Thoracic aorta (tissue), 2 donors: ENCODE data around the gene SLC39A10. TPM values are rescaled to one million over a fixed set of nuclear protein-coding genes. Genes with fewer than 3 reads are reported as not detected.
"Not testable (repeated sequence)": the region's sequence is repeated elsewhere in the genome, so short reads cannot be mapped to it uniquely, and the experiment has no call there.

Source experiments
- ATAC-seq: fragments of 150-250 bp; one replicate; pipeline ENCODE4 v1.8.0; 2017; ENCODE audit warnings: low read depth; ENCODE audit not compliant: insufficient number of reproducible peaks, low FRiP score
- DNase-seq: peaks from one replicate; pipeline ENCODE4 v3.0.0-alpha.2; 2020; ENCODE audit warnings: low spot score
- H3K27ac ChIP-seq, 2 donors: fragments of 200-600 bp; sonication (generic); 1 replicate in 1 of 2; 2 replicates in 1 of 2; pipeline ENCODE4 v1.5.1; 2016; ENCODE audit warnings: mild to moderate bottlenecking in 2 of 2, moderate library complexity in 2 of 2
- H3K27me3 ChIP-seq: fragments of 200-600 bp; sonication (generic); replicated peaks from 2 replicates; pipeline ENCODE4 v1.6.0; 2016; ENCODE audit warnings: mild to moderate bottlenecking; ENCODE audit not compliant: insufficient read depth
- H3K36me3 ChIP-seq: fragments of 200-600 bp; sonication (generic); one replicate; pipeline ENCODE4 v1.5.1; 2016
- H3K4me1 ChIP-seq, 2 donors: fragments of 200-600 bp; sonication (generic); 1 replicate in 1 of 2; 2 replicates in 1 of 2; pipeline versions ENCODE4 v1.5.1 to v1.6.0; 2016; ENCODE audit warnings: low read depth in 2 of 2, mild to moderate bottlenecking in 1 of 2; ENCODE audit not compliant: control insufficient read depth in 1 of 2
- H3K4me3 ChIP-seq: fragments of 200-600 bp; sonication (generic); 2 replicates; pipeline ENCODE4 v1.5.1; 2016; ENCODE audit warnings: mild to moderate bottlenecking
- H3K9me3 ChIP-seq: fragments of 200-600 bp; sonication (generic); 2 replicates; pipeline ENCODE4 v1.5.1; 2016
- total RNA-seq, 2 donors: library from RNA; depleted of rRNA; stranded (reverse); fragments of >200 nt; gene quantifications; one replicate each; pipeline versions ENCODE4 v1.1.0 to v1.2.3, GENCODE V29; 2016
- TF ChIP-seq, protein P1 (sequence below): fragments of 200-600 bp; sonication (generic); IDR thresholded peaks from one replicate; pipeline ENCODE4 v1.5.1; 2019; ENCODE audit warnings: antibody characterized with exemption

SLC39A10 gene
- total RNA-seq, 2 donors from 2014 or later, result 12.5 to 13.1 TPM

DNA sequence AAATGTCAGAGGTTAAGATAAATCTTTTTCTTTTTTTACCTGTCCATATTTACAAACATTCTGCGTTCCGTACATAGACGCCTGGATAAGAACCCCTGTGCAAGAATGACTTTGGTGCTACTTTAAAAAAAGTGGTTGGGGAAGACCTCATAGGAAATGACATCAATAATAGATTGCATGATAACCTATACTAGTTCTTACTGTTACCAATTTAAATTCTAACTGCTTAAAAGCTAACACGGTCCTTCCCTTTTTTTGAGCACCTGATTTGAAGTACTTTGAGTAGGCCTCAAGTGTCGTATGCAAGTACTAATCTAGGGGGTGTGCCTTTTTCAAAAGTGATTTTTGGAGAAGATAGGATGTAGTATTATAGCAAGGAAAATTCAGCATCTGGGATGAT is 2.1 kb downstream of the SLC39A10 start:
- Histone ChIP-seq H3K4me1 (peaks cover 16 to 21% of the 10 kb centered on the region in 2 donors), H3K36me3 (no peaks in the 10 kb centered on the region), H3K4me3 (peak overlapping the region; percentile 90), H3K9me3 (no peaks in the 10 kb centered on the region), H3K27me3 (no peaks in the 10 kb centered on the region), H3K27ac (peak overlapping the region in 1 of 2 donors; percentile 98)
- DNase-seq (no peak), ATAC-seq (no peak)
- TF ChIP-seq, protein P1, sequence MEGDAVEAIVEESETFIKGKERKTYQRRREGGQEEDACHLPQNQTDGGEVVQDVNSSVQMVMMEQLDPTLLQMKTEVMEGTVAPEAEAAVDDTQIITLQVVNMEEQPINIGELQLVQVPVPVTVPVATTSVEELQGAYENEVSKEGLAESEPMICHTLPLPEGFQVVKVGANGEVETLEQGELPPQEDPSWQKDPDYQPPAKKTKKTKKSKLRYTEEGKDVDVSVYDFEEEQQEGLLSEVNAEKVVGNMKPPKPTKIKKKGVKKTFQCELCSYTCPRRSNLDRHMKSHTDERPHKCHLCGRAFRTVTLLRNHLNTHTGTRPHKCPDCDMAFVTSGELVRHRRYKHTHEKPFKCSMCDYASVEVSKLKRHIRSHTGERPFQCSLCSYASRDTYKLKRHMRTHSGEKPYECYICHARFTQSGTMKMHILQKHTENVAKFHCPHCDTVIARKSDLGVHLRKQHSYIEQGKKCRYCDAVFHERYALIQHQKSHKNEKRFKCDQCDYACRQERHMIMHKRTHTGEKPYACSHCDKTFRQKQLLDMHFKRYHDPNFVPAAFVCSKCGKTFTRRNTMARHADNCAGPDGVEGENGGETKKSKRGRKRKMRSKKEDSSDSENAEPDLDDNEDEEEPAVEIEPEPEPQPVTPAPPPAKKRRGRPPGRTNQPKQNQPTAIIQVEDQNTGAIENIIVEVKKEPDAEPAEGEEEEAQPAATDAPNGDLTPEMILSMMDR, result no peak

DNA sequence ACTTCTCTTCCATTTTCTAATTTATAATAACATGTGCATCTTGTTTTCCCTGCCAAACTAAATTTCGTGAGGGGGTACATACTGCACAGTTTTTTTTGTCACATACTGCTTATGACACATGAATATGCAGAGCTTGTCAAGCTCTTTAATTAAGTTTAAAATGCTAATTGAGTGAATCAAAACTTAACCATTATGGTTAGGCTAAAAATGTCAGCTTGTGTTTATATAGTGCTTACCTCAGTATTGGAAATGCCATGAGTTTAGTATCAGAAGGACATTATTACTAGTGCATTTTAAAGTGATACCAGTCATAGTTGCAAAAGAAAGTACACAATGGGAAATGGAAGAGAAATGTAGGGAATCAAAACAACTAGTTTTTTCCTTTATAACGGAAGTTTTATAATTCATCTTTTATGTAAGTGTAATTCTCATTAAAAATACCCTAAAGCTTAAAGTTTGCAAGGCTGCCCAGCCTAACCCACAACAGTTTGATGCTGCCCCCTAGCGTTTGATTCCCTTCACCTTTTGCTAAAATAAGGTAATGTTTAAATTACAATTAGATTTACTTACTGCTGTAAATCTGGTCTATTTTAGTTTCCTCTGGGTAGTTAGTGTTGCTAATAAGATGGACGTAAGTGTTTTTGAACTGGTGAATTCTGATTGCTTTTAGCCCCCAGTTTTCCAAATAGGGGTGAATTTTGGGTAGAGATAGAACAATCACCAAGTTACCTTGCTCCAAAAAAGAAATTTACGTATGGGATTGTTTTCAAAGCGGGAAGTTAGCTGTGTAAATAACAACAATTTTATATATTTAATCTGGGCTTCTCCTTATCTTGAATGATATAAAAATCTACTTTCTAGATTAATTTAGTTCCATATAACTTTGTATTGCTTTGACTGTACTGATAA is 3.2 kb downstream of the SLC39A10 start:
- DNase-seq, result peak; percentile 10
- ATAC-seq, result no peak
- TF ChIP-seq, protein P1, result peak; percentile 75
- peaks cover 16 to 21% of the 10 kb centered on the region in 2 donors for H3K4me1 ChIP-seq
- no peaks in the 10 kb centered on the region for H3K9me3 ChIP-seq
- H3K27ac ChIP-seq, result no peak overlapping the region
- H3K4me3 ChIP-seq, result peak overlapping the region; percentile 25
- H3K27me3 ChIP-seq, result no peaks in the 10 kb centered on the region
- no peaks in the 10 kb centered on the region for H3K36me3 ChIP-seq

DNA sequence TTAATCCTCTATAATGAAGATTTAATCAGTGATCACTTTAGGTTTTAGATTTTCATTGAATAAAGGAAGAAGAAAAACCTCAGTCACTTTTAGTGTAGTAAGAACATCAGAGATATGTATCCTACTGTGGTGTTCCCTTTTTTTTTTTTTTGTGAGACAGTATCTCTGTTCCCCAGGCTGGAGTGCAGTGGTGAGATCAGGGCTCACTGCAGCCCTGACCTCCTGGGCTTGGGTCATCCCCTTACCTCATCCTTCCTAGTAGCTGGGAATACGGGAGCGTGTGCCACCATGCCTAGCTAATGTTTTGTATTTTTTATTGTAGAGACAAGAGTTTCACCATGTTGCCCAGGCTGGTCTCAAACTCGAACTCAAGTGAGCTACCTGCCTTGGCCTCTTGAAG is 5.1 kb downstream of the SLC39A10 start:
- Histone ChIP-seq H3K9me3 (no peaks in the 10 kb centered on the region), H3K4me1 (peaks cover 16 to 29% of the 10 kb centered on the region in 2 donors), H3K4me3 (no peak overlapping the region), H3K27me3 (no peaks in the 10 kb centered on the region), H3K27ac (no peak overlapping the region), H3K36me3 (no peaks in the 10 kb centered on the region)
- TF ChIP-seq, protein P1, result no peak
- DNase-seq (no peak), ATAC-seq (no peak)

DNA sequence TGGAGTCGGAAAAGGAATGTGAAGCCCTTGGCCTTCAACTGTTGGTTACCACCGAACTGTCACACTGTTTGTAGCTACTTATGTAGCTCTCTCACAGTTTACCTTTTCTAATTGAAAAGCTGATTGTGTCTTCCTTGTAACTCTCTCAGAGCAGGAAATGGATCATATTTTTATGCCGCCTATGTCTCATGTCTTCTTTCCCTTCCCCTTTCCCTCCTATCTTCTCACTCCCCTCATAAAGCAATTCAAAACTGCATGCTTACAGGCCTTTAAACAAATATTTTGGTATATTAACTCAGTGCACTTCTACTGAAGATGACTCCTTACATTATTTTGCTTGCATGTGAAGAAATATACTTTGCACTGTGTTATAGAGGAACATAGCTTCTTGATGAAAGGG is 6.0 kb downstream of the SLC39A10 start:
- DNase-seq, result no peak
- H3K36me3 ChIP-seq, result no peaks in the 10 kb centered on the region
- H3K4me1 ChIP-seq, result peaks cover 16 to 29% of the 10 kb centered on the region in 2 donors
- ATAC-seq, result no peak
- no peak overlapping the region for H3K4me3 ChIP-seq
- TF ChIP-seq, protein P1, result no peak
- H3K9me3 ChIP-seq, result no peaks in the 10 kb centered on the region
- no peak overlapping the region for H3K27ac ChIP-seq
- H3K27me3 ChIP-seq, result no peaks in the 10 kb centered on the region

DNA sequence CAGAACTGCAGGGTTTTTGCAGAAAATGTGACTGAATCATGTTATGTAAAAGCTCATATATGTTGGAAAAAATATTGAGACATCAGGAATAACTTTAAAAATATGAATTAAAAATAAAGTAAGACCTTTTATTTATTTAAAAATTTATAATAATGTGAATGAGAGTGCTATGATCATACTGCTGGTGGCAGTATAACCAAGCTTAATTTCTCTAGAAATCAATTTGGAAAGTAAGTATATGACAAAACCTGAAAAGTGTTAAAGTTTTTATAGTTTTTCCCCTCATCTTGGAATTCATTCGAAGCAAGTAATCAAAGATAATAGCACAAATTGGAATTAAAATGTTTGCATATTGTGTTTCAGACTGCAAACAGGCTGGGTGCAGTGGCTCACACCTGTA is 7.5 kb downstream of the SLC39A10 start:
- ATAC-seq (no peak), DNase-seq (no peak)
- H3K27ac ChIP-seq, result no peak overlapping the region
- H3K27me3 ChIP-seq, result no peaks in the 10 kb centered on the region
- no peak overlapping the region for H3K4me3 ChIP-seq
- TF ChIP-seq, protein P1, result no peak
- no peaks in the 10 kb centered on the region for H3K36me3 ChIP-seq
- H3K9me3 ChIP-seq, result no peaks in the 10 kb centered on the region
- H3K4me1 ChIP-seq, result peaks cover 8 to 18% of the 10 kb centered on the region in 2 donors

DNA sequence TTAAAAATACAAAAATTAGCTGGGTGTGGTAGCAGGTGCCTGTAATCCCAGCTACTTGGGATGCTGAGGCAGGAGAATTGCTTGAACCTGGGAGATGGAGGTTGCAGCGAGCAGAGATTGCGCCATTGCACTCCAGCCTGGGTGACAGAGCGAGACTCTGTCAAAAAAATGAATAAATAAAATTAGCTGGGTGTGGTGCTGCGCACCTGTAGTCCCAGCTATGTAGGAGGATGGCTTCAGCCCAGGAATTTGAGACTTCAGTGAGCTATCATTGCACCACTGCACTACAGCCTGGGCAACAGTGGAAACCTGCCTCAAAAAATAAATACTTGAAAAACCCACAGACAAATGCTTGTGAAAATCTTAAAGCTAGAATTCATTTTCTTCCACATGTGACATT is 8.1 kb downstream of the SLC39A10 start:
- H3K4me1 ChIP-seq, result peaks cover 3 to 11% of the 10 kb centered on the region in 2 donors
- DNase-seq, H3K27ac ChIP-seq, H3K9me3 ChIP-seq, H3K27me3 ChIP-seq, ATAC-seq, H3K4me3 ChIP-seq, H3K36me3 ChIP-seq: not testable (repeated sequence)
